PFSK-1 (cell line): Measurements from ENCODE around the gene CCRL2.

Source experiments
- FOXP2 ChIP-seq: optimal IDR thresholded peaks from 2 replicates; pipeline ENCODE3; 2011; ENCODE audit warnings: borderline replicate concordance, control low read depth, inconsistent platforms; ENCODE audit not compliant: insufficient read depth; ENCODE audit errors: extremely low read length, extremely low read depth
- POLR2AphosphoS5 ChIP-seq: IDR thresholded peaks from 2 replicates; pipeline ENCODE4 v1.6.1; 2012; ENCODE audit warnings: low read depth, mild to moderate bottlenecking, control low read depth, low read length, moderate library complexity
- REST ChIP-seq, 2 experiments: IDR thresholded peaks; 2 replicates each; pipeline versions ENCODE4 v1.6.1 to v1.8.0; 2011 to 2012; ENCODE audit warnings: low read depth in 2 of 2, low read length in 2 of 2, control low read depth in 1 of 2, inconsistent platforms in 1 of 2, mild to moderate bottlenecking in 1 of 2, moderate library complexity in 1 of 2; ENCODE audit not compliant: insufficient read depth in 1 of 2
- SIN3A ChIP-seq: IDR thresholded peaks from 2 replicates; pipeline ENCODE4 v1.6.1; 2012; ENCODE audit warnings: mild to moderate bottlenecking, low read length, moderate library complexity, borderline replicate concordance; ENCODE audit not compliant: insufficient read depth
- TAF1 ChIP-seq: IDR thresholded peaks from 2 replicates; pipeline ENCODE4 v1.6.1; 2012; ENCODE audit warnings: low read length, control low read depth, borderline replicate concordance; ENCODE audit not compliant: insufficient read depth

CCRL2 gene

GRCh38 chr3:46386205-46386604, 20.9 kb upstream of the CCRL2 start:
- no peak for TF ChIP-seq FOXP2
- TF ChIP-seq SIN3A: no peak
- TF ChIP-seq TAF1: no peak
- no peak for TF ChIP-seq REST (IDR thresholded peaks at IDR 0.05; ENCODE audit: insufficient read depth in 1 of 2, low read depth in 2 of 2, low read length in 2 of 2)
- no peak for TF ChIP-seq POLR2AphosphoS5

DNA sequence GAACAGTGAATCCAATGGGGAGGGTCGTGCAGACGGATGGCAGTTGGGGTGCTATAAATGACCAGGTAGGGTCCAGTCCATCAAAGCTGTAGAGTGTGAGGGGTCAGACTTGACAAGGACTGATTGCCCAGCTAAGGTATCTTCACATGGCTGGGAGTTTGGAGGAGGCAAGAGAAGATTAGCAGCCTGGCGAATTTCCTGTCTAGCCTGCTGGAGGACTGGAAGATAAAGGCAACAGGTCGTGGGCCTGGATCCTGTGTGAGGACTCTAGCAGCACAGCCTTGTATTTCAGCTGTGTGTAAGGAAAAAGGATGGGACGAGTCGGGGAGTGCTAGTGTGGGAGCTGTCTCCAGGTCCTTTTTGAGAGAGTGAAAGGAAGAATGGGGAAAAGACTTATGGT, 17.8 kb upstream of the CCRL2 start:
- no peak for TF ChIP-seq FOXP2
- TF ChIP-seq TAF1: no peak
- no peak for TF ChIP-seq REST (IDR thresholded peaks at IDR 0.05; ENCODE audit: insufficient read depth in 1 of 2, low read depth in 2 of 2, low read length in 2 of 2)
- TF ChIP-seq SIN3A: no peak
- TF ChIP-seq POLR2AphosphoS5: no peak

DNA sequence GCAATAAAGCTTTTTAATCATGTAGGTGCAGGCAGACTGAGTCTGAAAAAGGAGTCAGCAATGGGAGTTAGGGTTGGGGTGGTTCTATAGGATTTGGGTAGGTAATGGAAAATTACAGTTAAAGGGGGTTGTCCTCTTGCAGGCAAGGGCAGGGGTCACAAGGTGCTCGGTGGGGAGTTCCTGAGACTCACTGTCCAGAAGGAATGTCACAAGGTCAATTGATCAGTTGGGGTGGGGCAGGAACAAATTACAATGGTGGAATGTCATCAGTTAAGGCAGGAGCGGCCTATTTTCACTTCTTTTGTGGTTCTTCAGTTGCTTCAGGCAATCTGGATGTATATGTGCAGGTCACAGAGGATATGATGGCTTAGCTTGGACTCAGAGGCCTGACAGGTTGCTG, 14.0 kb upstream of the CCRL2 start:
- TF ChIP-seq SIN3A (no peak), REST (IDR thresholded peaks at IDR 0.05; ENCODE audit: insufficient read depth in 1 of 2, low read depth in 2 of 2, low read length in 2 of 2) (no peak), POLR2AphosphoS5 (no peak), FOXP2 (no peak), TAF1 (no peak)

DNA sequence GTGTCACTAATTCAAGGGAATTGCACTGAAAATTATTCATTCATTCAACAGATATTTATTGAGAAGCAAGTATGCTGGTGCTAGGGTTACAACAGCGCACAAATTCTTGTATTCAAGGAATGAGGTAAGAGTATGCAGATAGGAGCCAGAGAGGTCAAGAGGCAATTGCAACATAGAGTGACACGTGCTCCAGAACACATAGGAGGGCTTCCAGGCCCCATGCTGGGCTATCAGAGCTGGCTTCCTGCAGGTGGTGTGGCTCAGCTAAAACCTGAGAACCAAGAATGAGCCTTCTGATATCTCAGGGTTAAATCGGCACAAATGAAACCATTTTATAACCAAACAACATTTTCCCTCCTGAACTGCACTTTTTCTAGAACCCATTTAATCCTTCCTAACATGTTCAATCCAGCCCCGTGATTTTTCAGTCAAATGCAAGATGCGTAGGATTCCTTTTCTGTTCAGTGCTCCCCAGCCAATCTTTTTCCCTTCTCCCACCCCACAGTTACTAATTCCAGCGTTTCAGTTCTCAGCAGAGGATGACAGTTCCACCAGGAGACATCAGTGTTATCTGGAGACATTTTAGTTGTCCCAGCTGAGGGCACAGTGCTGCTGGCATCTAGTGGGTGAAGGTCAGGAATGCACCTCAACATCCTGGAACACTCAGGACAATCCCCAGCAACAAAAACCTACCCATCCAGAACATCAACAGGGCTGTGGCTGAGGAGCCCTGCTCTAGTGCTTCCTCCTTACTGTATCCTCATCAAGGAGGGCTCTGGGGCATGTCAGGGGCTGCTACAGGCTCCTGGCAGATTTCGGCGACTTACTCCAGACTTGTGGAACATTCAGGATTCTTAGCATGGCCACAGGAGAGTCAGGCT, 13.3 kb upstream of the CCRL2 start:
- TF ChIP-seq FOXP2 (no peak), TAF1 (no peak), SIN3A (no peak), POLR2AphosphoS5 (no peak), REST (IDR thresholded peaks at IDR 0.05; ENCODE audit: insufficient read depth in 1 of 2, low read depth in 2 of 2, low read length in 2 of 2) (no peak)

DNA sequence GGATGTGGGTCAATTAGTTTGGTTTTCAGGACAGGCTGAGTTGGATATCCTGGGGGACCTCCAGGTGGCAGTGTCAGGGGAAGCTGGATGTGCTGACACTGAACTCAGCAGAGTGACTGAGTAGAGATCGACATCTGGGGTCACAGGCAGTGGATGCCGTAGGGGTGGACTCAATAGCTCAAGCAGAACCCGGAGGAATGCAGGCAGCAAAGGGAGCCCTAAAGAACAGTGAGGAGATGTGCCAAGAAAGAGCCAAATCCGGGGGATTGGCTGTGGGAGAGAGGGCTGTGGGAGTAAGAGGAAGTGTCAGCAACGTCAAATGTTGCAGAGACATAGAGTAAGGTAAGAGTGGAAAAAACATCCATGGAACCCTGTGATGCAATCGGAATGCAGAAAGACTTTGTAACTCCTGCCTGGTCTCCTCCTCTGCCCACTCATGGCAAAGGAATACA, 11.8 kb upstream of the CCRL2 start:
- no peak for TF ChIP-seq SIN3A
- TF ChIP-seq FOXP2: no peak
- TF ChIP-seq TAF1: no peak
- TF ChIP-seq REST (IDR thresholded peaks at IDR 0.05; ENCODE audit: insufficient read depth in 1 of 2, low read depth in 2 of 2, low read length in 2 of 2): no peak
- no peak for TF ChIP-seq POLR2AphosphoS5
